Heart left ventricle (tissue), 16 donors: ENCODE measurements around the gene FBXL17. TPM values are rescaled to one million over a fixed set of nuclear protein-coding genes. Genes with fewer than 3 reads are reported as not detected.

Source experiments
- ATAC-seq, 4 donors: fragments of 200-7000 bp; cut with Tn5 transposase; one replicate each; pipeline ENCODE4 v1.9.1; 2020 to 2022; ENCODE audit warnings: moderate library complexity in 4 of 4, mild to moderate bottlenecking in 3 of 4, moderate number of reproducible peaks in 1 of 4
- DNase-seq, 5 donors: peaks; one replicate each; pipeline ENCODE4 v3.0.0-alpha.2; 2020
- H3K27ac ChIP-seq, 12 donors: fragments of 200-600 bp; sonication (generic) in 4 of 12; one replicate each; pipeline versions ENCODE4 v1.5.0 to v1.8.0; 2016 to 2022; ENCODE audit warnings: mild to moderate bottlenecking in 2 of 12
- H3K27me3 ChIP-seq, 9 donors: fragments of 200-600 bp; sonication (generic) in 2 of 9; one replicate each; pipeline versions ENCODE4 v1.5.1 to v1.8.0; 2016 to 2022; ENCODE audit warnings: mild to moderate bottlenecking in 3 of 9
- H3K36me3 ChIP-seq, 9 donors: fragments of 200-600 bp; sonication (generic) in 2 of 9; one replicate each; pipeline versions ENCODE4 v1.5.0 to v1.8.0; 2018 to 2022; ENCODE audit warnings: mild to moderate bottlenecking in 2 of 9
- H3K4me1 ChIP-seq, 12 donors: fragments of 200-600 bp; sonication (generic) in 4 of 12; one replicate each; pipeline versions ENCODE4 v1.5.0 to v1.8.0; 2016 to 2022; ENCODE audit warnings: mild to moderate bottlenecking in 3 of 12
- H3K4me3 ChIP-seq, 12 donors: fragments of 200-600 bp; sonication (generic) in 4 of 12; one replicate each; pipeline versions ENCODE4 v1.5.0 to v1.8.0; 2017 to 2022; ENCODE audit warnings: mild to moderate bottlenecking in 9 of 12, moderate library complexity in 4 of 12
- H3K9me3 ChIP-seq, 12 donors: fragments of 200-600 bp; sonication (generic) in 4 of 12; one replicate each; pipeline versions ENCODE4 v1.5.0 to v1.8.0; 2016 to 2022; ENCODE audit warnings: mild to moderate bottlenecking in 1 of 12
- CTCF ChIP-seq, 12 donors: fragments of 200-600 bp; sonication (generic) in 4 of 12; IDR thresholded peaks; one replicate each; pipeline versions ENCODE4 v1.5.0 to v1.8.0; 2018 to 2022; ENCODE audit warnings: antibody characterized with exemption in 12 of 12, mild to moderate bottlenecking in 5 of 12
- POLR2A ChIP-seq, 2 donors: fragments of 450-650 bp; IDR thresholded peaks; one replicate each; pipeline ENCODE4 v1.6.1; 2017; ENCODE audit warnings: antibody characterized with exemption in 2 of 2, mild to moderate bottlenecking in 2 of 2, moderate library complexity in 2 of 2
- WGBS, 4 donors: extraction: QIAGEN DNeasy Blood & Tissue Kit in 2 of 4; methylation state at CpG; one replicate each; pipeline versions ENCODE4 v1.1.5 to v1.1.7; 2013 to 2018; 5-methylcytosine and 5-hydroxymethylcytosine counted together
- intact Hi-C, 10 donors: fragments of 100-400 bp; cut with DNase I; formaldehyde crosslinking; loops; one replicate each; pipeline versions ENCODE4 v1.11.1 to v1.14.2; 2022
- polyA plus RNA-seq, 2 donors: library from polyadenylated mRNA; stranded (reverse); fragments of 200-250 nt; gene quantifications; one replicate each; pipeline ENCODE4 v1.2.3, GENCODE V29; 2013
- total RNA-seq, 9 donors: library from RNA; depleted of rRNA in 2 of 9; stranded (reverse); fragments of >200 nt in 2 of 9; fragmentation: NEBNext Ultra II Directional in 3 of 9; extraction: Animal tissue kit (Norgen Biotek cat#: 25700) in 3 of 9; gene quantifications; one replicate each; pipeline versions ENCODE4 v1.1.0 to v1.2.4, GENCODE V29; 2016 to 2023
- donor health status: ischemic (EF 13 %, LVEDD 7.1; RV severe dilation, severe dysfunction).
- donor health status: healthy with polysubstance abuse.
- donor health status: DM: no; HTN: yes; CAD: no.
- donor health status: DM: no; HTN: no; CAD: no.
- donor health status: ischemic (EF 25% LVEDD 6.9; RV normal size, moderate dysfunction).
- donor health status: ischemic (EF 25% LVEDD 5.7; RV mildly dilated, moderate dysfunction).
- donor health status: healthy.
- donor health status: DM: yes; HTN: yes; CAD: no.
- donor health status: ischemic (EF 35%, LVEDD 5.7; RV mildly dilated, moderate dysfunction).
- donor health status: nonischemic (EF 11% LVEDD 7.7; RV severe dilation, severe dysfunction).
- donor health status: DM: yes; HTN: yes; CAD: no.
- donor health status: PGD.
- donor health status: ischemic (EF 29% LVEDD 5.4; RV normal size, mild dysfunction).
- donor health status: nonischemic (EF 23%, LVEDD 6.1; RV moderate dilation, normal function).

FBXL17 gene
- total and polyA plus RNA-seq, 11 donors = 10.2 to 39.4 (median 33.1) TPM

- DNase-seq (no peak), ATAC-seq (no peak)
- Histone ChIP-seq H3K9me3 (no peaks in the 10 kb centered on the region), H3K4me3 (no peak overlapping the region), H3K4me1 (peaks cover 0 to 4% (median 0%) of the 10 kb centered on the region in 12 donors), H3K27ac (no peak overlapping the region), H3K36me3 (no peaks in the 10 kb centered on the region), H3K27me3 (no peaks in the 10 kb centered on the region)
- TF ChIP-seq POLR2A (IDR thresholded peaks at IDR 0.05) = no peak
- no peak for TF ChIP-seq CTCF (IDR thresholded peaks at IDR 0.05)
- intact Hi-C loops = no loop called here
Observed at GRCh38 chr5:107943923-107944322, 438.0 kb downstream of the FBXL17 start.

- peaks cover 0 to 5% (median 0%) of the 10 kb centered on the region in 12 donors for H3K4me1 ChIP-seq
- no peak for ATAC-seq
Observed at GRCh38 chr5:107941036-107941435, 440.9 kb downstream of the FBXL17 start.

GRCh38 chr5:107937651-107938355 is 444.1 kb downstream of the FBXL17 start:
- intact Hi-C loops = no loop called here
- Histone ChIP-seq H3K36me3 (no peaks in the 10 kb centered on the region), H3K9me3 (no peaks in the 10 kb centered on the region), H3K27ac (peak overlapping the region in 1 of 12 donors; percentile 9), H3K4me3 (no peak overlapping the region), H3K4me1 (peaks cover 0 to 5% (median 0%) of the 10 kb centered on the region in 12 donors), H3K27me3 (no peaks in the 10 kb centered on the region)
- no peak for DNase-seq
- ATAC-seq = peak; percentile 54 to 72 (median 62)
- TF ChIP-seq CTCF (IDR thresholded peaks at IDR 0.05) (no peak), POLR2A (IDR thresholded peaks at IDR 0.05) (no peak)
- WGBS, 4 donors = 57 to 66% (median 62%) methylated on average over 8 of the region's 8 CpGs

More at GRCh38 chr5:107941036-107941435, 440.9 kb downstream of the FBXL17 start:
- no peak for DNase-seq
- TF ChIP-seq CTCF (IDR thresholded peaks at IDR 0.05) (no peak), POLR2A (IDR thresholded peaks at IDR 0.05) (no peak)
- no peak overlapping the region for H3K27ac ChIP-seq
- no peaks in the 10 kb centered on the region for H3K9me3 ChIP-seq
- no peak overlapping the region for H3K4me3 ChIP-seq
- no peaks in the 10 kb centered on the region for H3K36me3 ChIP-seq
- WGBS, 4 donors = 57 to 84% (median 74%) methylated on average over 2 of the region's 2 CpGs
- H3K27me3 ChIP-seq = no peaks in the 10 kb centered on the region
- intact Hi-C loops = no loop called here

- peak overlapping the region in 1 of 12 donors; percentile 9 for H3K27ac ChIP-seq
- H3K4me1 ChIP-seq = peaks cover 0 to 5% (median 0%) of the 10 kb centered on the region in 12 donors
- no peak for TF ChIP-seq POLR2A (IDR thresholded peaks at IDR 0.05)
- no peak for TF ChIP-seq CTCF (IDR thresholded peaks at IDR 0.05)
- H3K9me3 ChIP-seq = no peaks in the 10 kb centered on the region
- no peak overlapping the region for H3K4me3 ChIP-seq
- ATAC-seq (peak; percentile 69 to 87 (median 80)), DNase-seq (no peak)
- intact Hi-C loops = no loop called here
- no peaks in the 10 kb centered on the region for H3K27me3 ChIP-seq
- no peaks in the 10 kb centered on the region for H3K36me3 ChIP-seq
- 56 to 69% (median 60%) methylated on average over 5 of the region's 5 CpGs for WGBS, 4 donors
Observed at GRCh38 chr5:107937204-107937603, 444.7 kb downstream of the FBXL17 start.
